Measurements from ENCODE around the gene FAM219A. TPM values are rescaled to one million over a fixed set of nuclear protein-coding genes. Genes with fewer than 3 reads are reported as not detected.
A peak's percentile ranks its signal among the peaks of the same experiment; 100 is the strongest.

FAM219A gene
- total RNA-seq, 2 experiments from 2014 or later: 11.7 to 13.4 TPM

DNA sequence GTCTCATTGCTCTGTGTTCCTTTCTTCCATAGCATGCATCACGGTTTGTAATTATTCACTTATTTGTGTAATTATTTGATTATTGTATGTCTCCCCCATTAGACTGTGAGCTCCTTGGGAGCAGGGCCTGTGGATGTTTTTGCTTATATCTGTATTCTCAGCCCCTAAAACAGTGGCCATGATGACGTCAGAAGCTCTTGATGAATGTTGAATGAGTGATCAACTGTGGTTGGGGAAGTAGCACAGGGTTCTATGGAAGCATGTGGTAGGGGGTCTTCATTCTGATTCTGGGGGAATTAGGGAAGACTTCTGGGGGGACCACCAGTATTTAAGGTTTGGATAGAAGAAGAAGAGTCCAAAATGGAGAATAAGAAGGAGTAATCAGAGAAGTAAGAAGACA, 6.2 kb upstream of the FAM219A start:
- H3K4me1 Mint-ChIP-seq: peaks cover 5% of the 10 kb centered on the region
- ATAC-seq (ENCODE audit: low read depth) (no peak), DNase-seq (no peak)
- POLR2A ChIA-PET: no interaction called here
- no peak overlapping the region for H3K4me3 Mint-ChIP-seq
- H3K27me3 Mint-ChIP-seq: peaks cover 21% of the 10 kb centered on the region
- H3K27ac Mint-ChIP-seq: no peak overlapping the region
- H3K9me3 Mint-ChIP-seq: no peaks in the 10 kb centered on the region
- no peaks in the 10 kb centered on the region for H3K36me3 Mint-ChIP-seq

DNA sequence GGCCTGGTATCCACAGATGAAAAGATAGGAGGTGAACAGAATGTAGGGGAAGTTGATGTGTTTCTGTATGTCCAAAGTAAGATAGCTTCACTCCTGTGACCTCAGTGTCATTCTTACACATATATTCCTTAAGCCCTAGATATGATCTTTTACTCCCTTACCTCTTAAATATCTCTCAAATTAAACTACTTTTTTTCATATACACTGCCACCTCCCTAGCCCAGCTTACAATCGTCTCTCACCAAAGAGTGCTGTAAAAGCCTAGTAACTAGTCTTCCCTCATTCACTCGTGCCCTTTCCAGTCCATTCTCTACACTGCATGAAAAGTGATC, 5.5 kb upstream of the FAM219A start:
- no peak for DNase-seq
- POLR2A ChIA-PET: no interaction called here

DNA sequence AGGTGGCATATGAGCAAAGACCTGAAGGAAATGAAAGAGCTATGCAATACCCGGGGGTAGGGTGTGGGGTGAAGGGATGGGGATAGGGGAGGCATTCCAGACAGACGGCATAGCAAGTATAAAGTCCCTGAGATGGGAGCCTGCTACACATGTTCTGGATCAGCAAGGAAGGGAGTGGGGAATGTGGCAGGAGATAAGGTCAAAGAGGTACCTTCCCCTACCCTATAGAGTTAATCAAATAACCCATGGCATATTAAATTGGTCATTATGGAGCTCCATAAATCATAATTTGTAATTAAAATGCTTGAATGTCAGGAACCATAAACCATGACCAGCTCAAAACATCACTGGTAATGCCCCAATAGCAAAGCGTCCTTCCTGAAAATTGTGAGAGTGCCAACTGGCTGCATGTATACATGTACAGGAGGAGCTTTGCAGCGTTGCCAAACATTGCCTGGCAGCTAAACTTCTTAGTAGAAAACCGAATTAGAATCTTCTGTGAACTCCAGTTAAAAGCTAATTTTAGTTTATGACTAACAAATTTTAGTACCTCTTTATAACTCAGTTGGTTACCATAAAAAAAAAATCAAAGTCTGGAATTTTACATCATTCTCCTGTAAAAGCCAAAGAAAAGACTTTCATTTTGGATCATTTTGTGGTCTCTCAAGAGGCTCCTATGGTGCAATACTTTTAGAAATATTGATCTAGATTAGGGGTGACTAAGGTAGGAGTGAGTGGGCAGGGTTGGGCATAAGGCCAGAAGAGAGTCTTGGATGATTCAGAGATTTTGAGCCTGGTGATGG, 4.9 kb upstream of the FAM219A start:
- POLR2A ChIA-PET: no interaction called here
- Mint-ChIP-seq H3K4me1 (peaks cover 13% of the 10 kb centered on the region), H3K36me3 (no peaks in the 10 kb centered on the region), H3K4me3 (no peak overlapping the region), H3K27ac (no peak overlapping the region), H3K9me3 (no peaks in the 10 kb centered on the region), H3K27me3 (peaks cover 24% of the 10 kb centered on the region)
- DNase-seq (no peak), ATAC-seq (ENCODE audit: low read depth) (no peak)

More for the DNA sequence above, 5.5 kb upstream of the FAM219A start:
- Mint-ChIP-seq H3K27me3 (peaks cover 24% of the 10 kb centered on the region), H3K36me3 (no peaks in the 10 kb centered on the region), H3K9me3 (no peaks in the 10 kb centered on the region), H3K4me3 (no peak overlapping the region), H3K4me1 (peaks cover 10% of the 10 kb centered on the region), H3K27ac (no peak overlapping the region)
- no peak for ATAC-seq (ENCODE audit: low read depth)

DNA sequence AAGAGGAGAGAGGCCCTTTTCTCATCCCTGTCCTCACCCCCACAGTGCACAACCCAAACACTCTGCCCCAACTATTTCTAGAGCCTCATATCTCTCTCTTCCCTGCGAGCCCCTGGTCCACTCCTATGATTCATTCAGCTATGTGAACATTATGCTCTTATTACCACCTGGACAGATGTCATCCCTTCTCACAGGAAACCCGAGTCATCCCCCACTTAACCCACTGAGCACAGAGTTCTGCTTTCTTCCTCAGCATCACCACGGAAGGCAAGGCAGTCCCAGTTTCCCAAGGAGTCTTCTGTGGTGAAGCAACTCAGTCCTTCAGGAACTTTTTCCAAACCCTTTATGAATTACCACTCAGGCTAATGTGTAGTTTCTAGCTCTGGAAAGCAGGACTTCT, 1.6 kb upstream of the FAM219A start:
- Mint-ChIP-seq H3K27ac (no peak overlapping the region), H3K9me3 (no peaks in the 10 kb centered on the region), H3K36me3 (no peaks in the 10 kb centered on the region), H3K4me3 (no peak overlapping the region), H3K4me1 (peaks cover 36% of the 10 kb centered on the region), H3K27me3 (peaks cover 20% of the 10 kb centered on the region)
- ATAC-seq (ENCODE audit: low read depth): no peak
- no peak for DNase-seq
- POLR2A ChIA-PET: no interaction called here

DNA sequence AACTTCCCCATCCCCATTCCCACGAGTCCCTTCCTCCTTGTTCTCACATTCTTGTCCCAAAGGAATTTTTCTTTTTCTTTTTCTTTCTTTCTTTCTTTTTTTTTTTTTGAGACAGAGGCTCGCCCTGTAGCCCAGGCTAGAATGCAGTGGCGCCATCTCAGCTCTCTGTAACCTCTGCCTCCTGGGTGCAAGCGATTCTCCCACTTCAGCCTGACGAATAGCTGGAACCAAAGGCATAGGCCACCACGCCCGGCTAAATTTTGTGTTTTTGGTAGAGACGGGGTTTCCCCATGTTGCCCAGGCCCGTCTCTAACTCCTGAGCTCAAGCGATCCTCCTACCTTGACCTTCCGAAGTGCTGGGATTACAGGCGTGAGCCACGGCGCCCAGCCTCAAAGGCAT, 986 bp upstream of the FAM219A start:
- peaks cover 20% of the 10 kb centered on the region for H3K27me3 Mint-ChIP-seq
- DNase-seq: no peak
- H3K4me3 Mint-ChIP-seq: peak overlapping the region; percentile 78
- H3K27ac Mint-ChIP-seq: no peak overlapping the region
- no peaks in the 10 kb centered on the region for H3K36me3 Mint-ChIP-seq
- POLR2A ChIA-PET: no interaction called here
- H3K9me3 Mint-ChIP-seq: no peaks in the 10 kb centered on the region
- no peak for ATAC-seq (ENCODE audit: low read depth)
- peaks cover 39% of the 10 kb centered on the region for H3K4me1 Mint-ChIP-seq

DNA sequence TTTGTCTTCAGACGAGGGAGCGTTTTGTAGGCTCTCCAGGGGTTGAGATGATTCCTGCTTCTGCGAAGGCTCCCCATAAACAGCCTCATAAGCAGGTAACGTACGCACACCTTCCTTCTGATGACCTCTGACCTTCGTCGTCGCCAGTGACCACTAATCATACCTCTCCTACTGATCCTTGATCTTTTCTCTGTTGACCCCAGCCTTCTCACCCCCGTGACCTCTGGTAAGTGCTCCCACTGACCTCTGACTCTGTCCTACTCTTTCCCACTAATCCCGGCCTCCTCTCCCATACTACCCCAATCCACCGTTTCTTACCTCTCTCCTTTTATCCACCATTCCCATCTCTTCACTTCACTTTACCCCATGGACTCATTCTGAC, 580 bp upstream of the FAM219A start:
- ATAC-seq (ENCODE audit: low read depth) (no peak), DNase-seq (no peak)
- H3K27ac Mint-ChIP-seq: no peak overlapping the region
- peak overlapping the region; percentile 78 for H3K4me3 Mint-ChIP-seq
- no peaks in the 10 kb centered on the region for H3K36me3 Mint-ChIP-seq
- H3K27me3 Mint-ChIP-seq: peaks cover 20% of the 10 kb centered on the region
- no peaks in the 10 kb centered on the region for H3K9me3 Mint-ChIP-seq
- H3K4me1 Mint-ChIP-seq: peaks cover 39% of the 10 kb centered on the region
- POLR2A ChIA-PET: interaction anchor here (0.6 to 1.0 kb wide), 2 partner anchors 153 to 610 kb away, joined by 3 to 4 read pairs; partner anchors contain the start of gene RPP25L

DNA sequence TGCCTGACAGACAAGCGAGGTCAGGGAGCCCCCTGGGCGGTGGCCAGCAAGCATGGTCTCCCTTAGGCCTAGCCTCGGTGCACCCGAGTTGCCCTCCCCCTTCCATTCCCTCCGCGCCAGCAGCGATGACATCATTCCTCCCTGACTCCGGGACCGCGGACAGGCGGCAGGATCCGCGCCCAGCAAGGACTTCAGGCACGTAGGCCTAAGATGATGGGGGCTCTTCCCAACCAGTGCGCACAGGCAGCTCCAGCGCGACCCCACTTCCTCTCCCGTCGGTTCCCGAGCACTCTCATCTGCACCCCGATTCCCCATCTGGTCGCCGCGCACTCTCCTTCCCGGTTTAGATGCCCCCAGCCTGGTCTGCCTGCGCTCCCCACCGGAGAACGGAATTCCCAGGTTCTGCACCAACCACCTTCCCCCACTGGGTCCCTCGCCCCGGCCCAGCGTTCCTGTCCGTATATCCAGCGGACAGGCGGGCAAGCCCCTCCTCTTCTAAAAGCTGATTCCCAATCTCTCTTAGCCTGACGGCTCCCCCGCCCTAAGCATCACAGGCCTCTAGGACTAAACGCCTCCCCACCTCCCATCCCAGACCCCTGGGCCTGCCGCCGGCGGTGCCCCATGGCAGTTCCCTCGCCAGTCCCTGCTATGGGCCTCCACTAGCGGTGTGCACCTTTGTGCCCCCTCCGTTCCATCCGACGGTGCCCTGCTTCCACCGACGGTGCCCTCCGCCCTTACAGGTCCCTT, 931 bp downstream of the FAM219A start:
- DNase-seq (peak; percentile 32), ATAC-seq (ENCODE audit: low read depth) (no peak)
- Mint-ChIP-seq H3K4me3 (peak overlapping the region; percentile 87), H3K9me3 (no peaks in the 10 kb centered on the region), H3K27me3 (peaks cover 13% of the 10 kb centered on the region), H3K27ac (peak overlapping the region; percentile 79), H3K4me1 (peaks cover 41% of the 10 kb centered on the region), H3K36me3 (peaks cover 2% of the 10 kb centered on the region)
- POLR2A ChIA-PET: no interaction called here

DNA sequence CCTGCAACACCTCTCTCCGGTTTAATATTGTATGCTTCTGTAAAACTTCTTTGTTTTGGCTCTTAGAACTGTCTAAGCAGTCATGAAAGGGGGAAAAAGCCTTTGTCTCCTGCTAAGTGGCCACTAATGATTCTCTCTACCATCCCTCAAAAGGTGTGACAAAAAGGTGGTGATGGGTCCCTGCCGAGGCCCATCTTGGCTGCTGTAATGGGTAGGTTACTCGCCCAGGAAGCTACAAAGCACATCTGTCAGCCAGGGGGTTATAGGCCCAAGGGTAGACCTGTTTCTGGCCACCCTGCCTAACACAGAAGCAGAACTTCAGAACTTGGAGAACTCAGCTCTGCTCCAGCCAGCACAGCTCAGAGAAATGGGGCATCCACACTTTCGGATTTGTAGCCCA, 1.6 kb downstream of the FAM219A start:
- no peak for ATAC-seq (ENCODE audit: low read depth)
- no peak overlapping the region for H3K27ac Mint-ChIP-seq
- peaks cover 13% of the 10 kb centered on the region for H3K27me3 Mint-ChIP-seq
- H3K4me3 Mint-ChIP-seq: peak overlapping the region; percentile 87
- peaks cover 4% of the 10 kb centered on the region for H3K36me3 Mint-ChIP-seq
- DNase-seq: no peak
- POLR2A ChIA-PET: interaction anchor here (0.7 to 1.6 kb wide), 4 partner anchors 80 to 1801 kb away, joined by 3 to 5 read pairs (median 4); partner anchors contain the start of genes DCTN3, GNE and MYORG
- H3K4me1 Mint-ChIP-seq: peaks cover 46% of the 10 kb centered on the region
- H3K9me3 Mint-ChIP-seq: no peaks in the 10 kb centered on the region

DNA sequence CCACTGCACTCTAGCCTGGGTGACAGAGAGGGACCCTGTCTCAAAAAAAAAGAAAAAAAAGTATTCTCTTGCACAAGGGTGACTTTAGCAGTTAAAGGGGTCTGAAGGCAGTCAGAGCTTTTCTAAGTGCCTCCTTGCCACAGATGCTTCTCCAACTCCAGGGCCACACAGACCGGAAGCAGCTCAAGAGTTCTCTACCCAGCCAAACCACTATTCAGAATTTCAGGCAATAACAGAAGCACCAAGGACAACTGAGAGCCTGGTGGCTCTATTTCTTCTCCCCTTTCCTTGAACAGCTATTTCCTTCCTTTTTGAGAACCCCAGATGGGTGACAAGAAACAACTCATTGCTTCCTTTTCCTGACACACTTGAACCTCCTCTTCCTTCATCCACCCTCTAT, 2.2 kb downstream of the FAM219A start:
- Mint-ChIP-seq H3K36me3 (peaks cover 4% of the 10 kb centered on the region), H3K9me3 (no peaks in the 10 kb centered on the region), H3K27ac (peak overlapping the region; percentile 14), H3K27me3 (peaks cover 13% of the 10 kb centered on the region), H3K4me3 (peak overlapping the region; percentile 16), H3K4me1 (peaks cover 52% of the 10 kb centered on the region)
- no peak for ATAC-seq (ENCODE audit: low read depth)
- POLR2A ChIA-PET: interaction anchor here (0.7 to 1.6 kb wide), 4 partner anchors 80 to 1802 kb away, joined by 3 to 5 read pairs (median 4); partner anchors contain the start of genes DCTN3, GNE and MYORG
- DNase-seq: no peak

DNA sequence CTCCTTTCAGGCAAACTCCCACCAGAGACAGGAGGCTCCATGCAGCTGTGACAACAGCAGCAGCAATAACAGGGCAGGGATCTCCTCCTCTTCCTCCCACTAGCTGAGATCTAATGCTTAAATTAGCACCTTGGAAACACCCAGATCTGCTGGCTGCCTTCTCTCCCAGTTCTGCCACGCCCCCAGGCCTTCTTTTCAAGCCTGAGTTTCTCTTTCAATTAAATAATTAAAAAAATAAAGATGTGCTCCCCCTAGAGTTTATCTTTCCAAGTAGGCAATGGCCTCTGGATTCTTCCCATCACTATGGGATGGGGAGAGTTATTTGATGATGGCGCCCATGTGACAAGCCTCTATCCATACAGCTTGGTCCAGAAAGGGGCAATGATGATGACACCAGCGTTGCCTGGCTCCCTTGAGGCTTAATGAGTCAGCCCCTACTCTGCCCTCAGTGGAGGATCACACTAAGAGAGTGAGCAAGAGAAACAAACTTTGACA, 3.8 kb downstream of the FAM219A start:
- peaks cover 6% of the 10 kb centered on the region for H3K27me3 Mint-ChIP-seq
- peaks cover 52% of the 10 kb centered on the region for H3K4me1 Mint-ChIP-seq
- no peak overlapping the region for H3K4me3 Mint-ChIP-seq
- no peaks in the 10 kb centered on the region for H3K9me3 Mint-ChIP-seq
- DNase-seq (no peak), ATAC-seq (ENCODE audit: low read depth) (no peak)
- H3K36me3 Mint-ChIP-seq: peaks cover 4% of the 10 kb centered on the region
- POLR2A ChIA-PET: no interaction called here
- H3K27ac Mint-ChIP-seq: no peak overlapping the region

DNA sequence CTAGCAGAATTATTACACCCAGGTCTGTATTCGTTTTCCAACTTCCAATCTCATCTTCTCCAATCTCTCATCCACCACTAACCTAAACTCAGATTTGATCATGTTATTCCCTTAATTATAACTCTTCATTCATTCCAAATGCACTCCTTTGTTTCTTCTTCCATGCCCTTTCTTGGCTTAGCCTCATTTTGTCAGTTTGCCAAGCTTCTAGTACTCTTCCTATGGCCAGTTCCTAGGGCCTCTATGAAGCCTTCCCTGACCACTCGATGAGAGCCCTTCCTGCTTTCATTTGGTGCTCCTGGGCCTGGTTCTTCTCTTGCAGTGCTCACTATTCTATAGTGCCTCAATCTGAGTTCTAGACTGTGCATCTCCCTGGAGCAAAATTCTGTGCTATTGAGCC, 5.8 kb downstream of the FAM219A start:
- no peak for ATAC-seq (ENCODE audit: low read depth)
- Mint-ChIP-seq H3K36me3 (peaks cover 4% of the 10 kb centered on the region), H3K27ac (no peak overlapping the region), H3K9me3 (no peaks in the 10 kb centered on the region), H3K27me3 (no peaks in the 10 kb centered on the region), H3K4me3 (no peak overlapping the region), H3K4me1 (peaks cover 40% of the 10 kb centered on the region)
- no peak for DNase-seq
- POLR2A ChIA-PET: no interaction called here

DNA sequence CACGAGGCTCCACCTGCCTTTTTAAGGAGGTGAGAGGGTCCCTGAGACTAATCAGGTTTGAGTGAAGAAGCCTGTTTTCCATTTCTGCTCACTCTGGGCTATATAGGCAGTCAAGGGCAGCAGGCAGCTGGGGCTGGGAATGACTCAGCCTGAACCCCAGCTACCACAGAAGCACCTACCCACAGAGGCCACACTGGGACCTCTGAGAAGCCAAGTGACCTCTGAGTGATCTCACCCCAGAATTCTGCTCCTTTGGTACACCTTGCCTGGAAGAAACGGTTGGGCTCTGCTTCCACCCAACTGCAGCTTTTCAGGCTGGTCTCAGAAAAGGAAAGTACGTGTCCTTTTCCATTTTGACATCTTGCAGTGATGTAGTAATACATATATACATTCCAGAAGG, 6.8 kb downstream of the FAM219A start:
- Mint-ChIP-seq H3K27me3 (no peaks in the 10 kb centered on the region), H3K9me3 (no peaks in the 10 kb centered on the region), H3K36me3 (peaks cover 4% of the 10 kb centered on the region), H3K27ac (no peak overlapping the region), H3K4me3 (no peak overlapping the region), H3K4me1 (peaks cover 29% of the 10 kb centered on the region)
- ATAC-seq (ENCODE audit: low read depth): peak; percentile 80
- POLR2A ChIA-PET: interaction anchor here (0.6 kb wide), 1 partner anchor 1587 kb away, joined by 3 read pairs; no protein-coding TSS in a partner anchor
- DNase-seq: no peak

DNA sequence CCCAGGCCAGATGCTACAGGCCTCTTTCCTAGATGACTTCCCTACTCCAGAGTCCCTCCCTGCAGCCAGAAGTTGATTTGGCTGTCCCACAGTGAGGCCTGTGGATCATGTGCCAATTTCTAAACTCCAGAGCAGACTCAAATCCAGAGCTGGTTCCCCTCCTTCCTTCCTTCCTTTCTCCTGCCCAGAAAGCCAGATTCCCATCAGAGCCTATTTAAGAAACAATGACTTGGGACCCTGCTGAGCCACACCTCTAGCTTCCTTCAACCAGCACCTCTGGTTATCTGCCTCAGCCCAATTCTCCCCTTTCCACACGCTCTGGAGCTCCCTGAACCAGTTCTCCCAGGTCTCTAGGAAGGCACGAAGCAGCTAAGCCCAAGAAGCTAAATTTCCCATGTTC, 7.2 kb downstream of the FAM219A start:
- no peaks in the 10 kb centered on the region for H3K9me3 Mint-ChIP-seq
- DNase-seq (no peak), ATAC-seq (ENCODE audit: low read depth) (no peak)
- H3K27me3 Mint-ChIP-seq: no peaks in the 10 kb centered on the region
- H3K4me1 Mint-ChIP-seq: peaks cover 25% of the 10 kb centered on the region
- H3K36me3 Mint-ChIP-seq: peaks cover 4% of the 10 kb centered on the region
- no peak overlapping the region for H3K4me3 Mint-ChIP-seq
- H3K27ac Mint-ChIP-seq: no peak overlapping the region
- POLR2A ChIA-PET: interaction anchor here (0.6 kb wide), 1 partner anchor 1588 kb away, joined by 3 read pairs; no protein-coding TSS in a partner anchor

Data from activated naive CD8-positive, alpha-beta T cell treated with anti-CD3 and anti-CD28 coated beads, Interleukin-2, amount 10 ng/mL, durations not matched to agents 7 days and 5 days (primary cell).